ENCODE results near the gene LPCAT1. TPM values are rescaled to one million over a fixed set of nuclear protein-coding genes. Genes with fewer than 3 reads are reported as not detected.

The LPCAT1 gene
- total RNA-seq, 2 experiments from 2014 or later = 31.2 to 34.1 TPM

DNA sequence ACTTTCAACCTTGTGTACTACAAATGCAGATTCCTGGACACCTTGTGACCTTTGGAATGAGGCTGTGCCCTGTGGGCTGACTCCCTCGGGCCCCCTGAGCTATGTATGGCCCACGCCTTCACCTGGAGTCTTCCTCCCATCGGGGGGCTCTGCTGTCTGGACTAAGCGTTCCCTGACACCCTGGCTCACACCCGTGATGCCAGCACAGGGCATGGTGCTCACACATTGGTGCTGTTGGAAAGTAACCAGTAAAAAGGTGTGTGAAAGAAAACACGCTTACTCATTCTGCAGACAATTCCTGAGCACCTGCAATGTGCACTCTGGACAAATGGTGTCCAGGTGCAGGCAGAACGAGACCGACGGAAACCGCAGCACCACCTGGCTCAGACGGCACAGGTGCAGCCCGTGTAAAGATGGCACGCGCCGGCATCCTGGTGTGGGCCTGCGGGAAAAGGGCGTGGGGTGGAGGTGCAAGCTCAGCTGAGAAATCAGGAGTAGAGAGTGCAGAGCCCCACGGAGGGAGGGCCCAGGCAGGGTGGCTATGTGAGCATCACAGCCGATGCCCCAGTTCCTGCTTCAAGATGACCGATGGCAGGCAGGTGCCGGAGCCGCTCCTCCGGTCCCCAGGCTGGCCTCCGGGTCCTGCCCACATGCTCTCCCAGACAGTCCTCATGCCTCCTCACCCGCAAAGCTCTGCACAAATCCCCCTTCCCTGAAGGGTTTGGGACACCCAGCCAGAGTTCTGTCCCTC, 11.0 kb downstream of the LPCAT1 start:
- H3K4me3 Mint-ChIP-seq = no peak overlapping the region
- no peak for DNase-seq
- H3K36me3 Mint-ChIP-seq (ENCODE audit: low read depth) = peaks cover 7% of the 10 kb centered on the region
- no peak overlapping the region for H3K27ac Mint-ChIP-seq
- H3K9me3 Mint-ChIP-seq = no peaks in the 10 kb centered on the region
- CTCF ChIA-PET = no interaction called here
- intact Hi-C loops (cut with micrococcal nuclease) = no loop called here
- no peaks in the 10 kb centered on the region for H3K27me3 Mint-ChIP-seq (ENCODE audit: low read depth)
- H3K4me1 Mint-ChIP-seq (ENCODE audit: low read depth) = peaks cover 22% of the 10 kb centered on the region

DNA sequence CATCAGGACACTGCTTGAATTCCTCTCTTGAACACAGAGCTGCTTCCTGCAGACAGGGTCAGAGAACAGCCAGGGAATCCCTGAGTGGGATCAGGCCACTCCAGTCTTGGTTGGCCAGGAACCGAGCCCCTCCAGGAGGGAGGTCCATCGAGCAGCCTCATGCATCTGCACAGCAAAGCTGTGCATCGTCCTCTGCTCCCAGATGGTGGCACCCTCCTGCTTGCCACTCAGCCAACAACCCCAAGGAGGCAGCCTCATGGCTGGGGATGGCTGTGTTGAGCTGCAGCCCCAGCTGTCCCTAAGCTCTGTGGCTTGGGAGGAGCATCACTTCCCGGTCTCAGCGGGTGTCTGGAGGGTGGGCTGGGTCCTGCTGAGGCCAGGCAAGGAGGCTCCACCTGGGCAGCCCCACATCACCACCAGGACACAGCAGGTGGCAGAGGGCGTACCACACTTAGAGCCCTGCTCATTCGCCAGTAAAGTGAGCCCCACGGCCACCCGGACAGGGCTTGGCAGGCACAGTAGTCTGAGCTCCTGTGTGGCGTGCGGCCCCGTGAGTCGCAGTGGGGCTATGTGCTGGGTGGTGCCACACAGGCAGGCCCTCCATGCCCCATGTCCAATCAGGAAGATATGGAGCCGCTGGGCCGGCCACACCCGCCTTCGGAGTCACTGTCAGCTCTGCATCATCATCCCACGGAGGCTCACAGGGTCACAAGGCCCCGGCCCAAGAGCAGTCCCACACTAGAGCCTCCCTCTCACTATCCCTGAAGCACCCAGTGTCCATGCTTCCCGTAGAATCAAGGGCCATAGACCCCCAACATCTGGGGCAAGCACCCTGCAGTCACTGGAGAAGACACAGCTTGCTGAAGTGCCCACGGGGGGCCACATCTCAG, 11.9 kb downstream of the LPCAT1 start:
- Mint-ChIP-seq H3K27ac (no peak overlapping the region), H3K4me1 (ENCODE audit: low read depth) (peaks cover 18% of the 10 kb centered on the region), H3K27me3 (ENCODE audit: low read depth) (no peaks in the 10 kb centered on the region), H3K9me3 (no peaks in the 10 kb centered on the region), H3K36me3 (ENCODE audit: low read depth) (peaks cover 6% of the 10 kb centered on the region), H3K4me3 (no peak overlapping the region)
- peak; percentile 15 for DNase-seq
- CTCF ChIA-PET = no interaction called here
- intact Hi-C loops (cut with micrococcal nuclease) = no loop called here

DNA sequence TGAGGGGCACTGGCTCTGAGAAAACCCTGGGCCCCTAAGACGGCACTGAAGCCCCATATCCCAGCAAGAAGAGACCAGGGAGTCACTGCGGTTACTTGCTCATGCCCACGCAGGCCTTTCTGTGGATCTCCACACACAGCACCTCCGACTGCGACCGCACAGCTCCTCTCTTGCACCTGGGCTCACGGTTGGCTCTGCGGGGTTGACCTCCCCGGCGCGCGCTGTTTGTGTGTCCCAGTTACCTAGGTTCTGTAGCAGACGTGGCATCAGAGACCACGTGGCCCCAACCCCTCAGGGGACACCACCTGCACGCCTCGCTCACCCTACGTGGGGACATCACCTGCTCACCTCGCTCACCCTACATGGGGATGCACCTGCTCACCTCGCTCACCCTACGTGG, 12.7 kb downstream of the LPCAT1 start:
- CTCF ChIA-PET = no interaction called here
- peaks cover 6% of the 10 kb centered on the region for H3K36me3 Mint-ChIP-seq (ENCODE audit: low read depth)

DNA sequence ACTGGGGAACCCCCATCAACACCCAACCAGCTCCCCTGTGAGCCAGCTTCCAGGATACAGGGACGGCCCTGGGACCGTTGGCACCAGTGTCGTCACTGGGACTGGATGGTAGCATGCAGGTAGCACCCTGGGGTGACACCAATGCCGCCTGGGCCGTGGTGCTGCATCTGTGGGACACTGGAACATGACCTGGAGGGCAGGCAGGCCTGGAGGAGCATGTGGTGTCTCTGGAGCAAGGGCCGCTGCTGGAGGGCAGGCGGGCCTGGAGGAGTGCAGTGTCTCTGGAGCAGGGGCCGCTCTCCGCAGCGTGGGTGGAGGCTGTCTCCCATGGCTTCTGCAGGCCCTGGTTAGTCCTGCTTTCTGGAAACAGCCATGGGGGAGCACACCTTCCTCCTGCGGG, 13.1 kb downstream of the LPCAT1 start:
- intact Hi-C loops (cut with micrococcal nuclease) = no loop called here
- Mint-ChIP-seq H3K27me3 (ENCODE audit: low read depth) (no peaks in the 10 kb centered on the region), H3K27ac (no peak overlapping the region), H3K9me3 (no peaks in the 10 kb centered on the region), H3K4me3 (no peak overlapping the region), H3K36me3 (ENCODE audit: low read depth) (peaks cover 6% of the 10 kb centered on the region), H3K4me1 (ENCODE audit: low read depth) (peaks cover 11% of the 10 kb centered on the region)
- peak; percentile 3 for DNase-seq
- CTCF ChIA-PET = no interaction called here

More for the DNA sequence above, 12.7 kb downstream of the LPCAT1 start:
- Mint-ChIP-seq H3K27me3 (ENCODE audit: low read depth) (no peaks in the 10 kb centered on the region), H3K9me3 (no peaks in the 10 kb centered on the region), H3K27ac (no peak overlapping the region), H3K4me3 (no peak overlapping the region), H3K4me1 (ENCODE audit: low read depth) (peaks cover 12% of the 10 kb centered on the region)
- peak; percentile 3 for DNase-seq
- intact Hi-C loops (cut with micrococcal nuclease) = no loop called here

DNA sequence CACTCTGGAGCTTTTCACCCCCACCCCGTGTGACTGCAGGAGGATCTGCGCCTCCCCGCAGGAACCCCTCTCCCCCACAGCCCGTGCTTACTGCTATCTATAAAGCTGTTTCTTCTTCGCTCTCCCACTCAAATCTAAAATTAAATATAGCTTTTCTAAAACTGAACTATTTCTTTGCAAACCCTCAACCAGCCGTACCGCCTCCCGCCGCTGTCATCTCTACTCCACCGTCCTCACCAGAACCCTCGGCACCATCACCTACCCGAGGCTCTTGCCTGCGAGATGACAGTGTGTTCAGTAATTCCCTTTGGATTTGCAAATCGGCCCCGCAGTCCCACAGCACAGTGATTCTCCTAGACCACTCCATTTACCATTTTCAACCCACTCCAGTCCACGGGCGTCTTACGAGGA, 13.6 kb downstream of the LPCAT1 start:
- Mint-ChIP-seq H3K4me1 (ENCODE audit: low read depth) (peaks cover 14% of the 10 kb centered on the region), H3K4me3 (no peak overlapping the region), H3K27ac (no peak overlapping the region), H3K27me3 (ENCODE audit: low read depth) (no peaks in the 10 kb centered on the region), H3K9me3 (no peaks in the 10 kb centered on the region), H3K36me3 (ENCODE audit: low read depth) (peaks cover 6% of the 10 kb centered on the region)
- peak; percentile 0 for DNase-seq
- CTCF ChIA-PET = no interaction called here
- intact Hi-C loops (cut with micrococcal nuclease) = no loop called here

DNA sequence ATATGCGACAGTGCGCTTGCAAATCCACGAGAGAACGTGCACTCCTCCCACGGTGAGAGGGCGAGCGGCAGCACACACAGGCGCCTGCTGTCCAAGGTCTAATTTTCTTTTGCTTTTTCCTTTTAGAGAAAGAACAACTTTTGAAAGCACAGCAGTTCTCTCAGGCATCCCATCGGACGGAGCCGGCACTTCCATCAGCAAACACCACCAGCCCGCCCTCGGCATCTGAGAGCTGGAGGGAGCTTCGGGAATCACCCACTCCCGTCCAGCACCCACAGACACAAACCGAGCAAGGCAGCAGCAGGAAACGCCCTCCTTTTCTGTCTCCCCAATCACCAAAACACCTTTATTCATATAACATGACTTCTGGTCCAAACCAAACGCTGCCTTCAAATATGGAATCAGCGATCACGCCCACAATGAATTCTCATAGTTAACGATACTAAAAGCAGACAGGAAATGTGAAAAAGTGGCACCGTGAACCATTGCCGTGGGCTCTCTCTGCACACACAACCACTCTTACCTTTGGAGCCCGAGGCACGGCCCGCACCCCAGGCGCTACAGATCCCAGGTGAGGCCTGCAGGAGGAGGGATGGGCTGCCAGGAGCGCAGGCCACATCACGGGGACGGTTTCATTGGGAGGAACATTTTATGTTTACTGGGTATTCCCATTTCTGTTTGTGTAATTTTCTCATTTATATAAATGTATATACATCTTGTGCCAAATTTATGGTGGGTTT, 14.2 kb downstream of the LPCAT1 start:
- no peak overlapping the region for H3K4me3 Mint-ChIP-seq
- H3K36me3 Mint-ChIP-seq (ENCODE audit: low read depth) = peaks cover 6% of the 10 kb centered on the region
- intact Hi-C loops (cut with micrococcal nuclease) = no loop called here
- H3K4me1 Mint-ChIP-seq (ENCODE audit: low read depth) = peaks cover 14% of the 10 kb centered on the region
- DNase-seq = no peak
- no peaks in the 10 kb centered on the region for H3K9me3 Mint-ChIP-seq
- no peak overlapping the region for H3K27ac Mint-ChIP-seq
- no peaks in the 10 kb centered on the region for H3K27me3 Mint-ChIP-seq (ENCODE audit: low read depth)
- CTCF ChIA-PET = no interaction called here

DNA sequence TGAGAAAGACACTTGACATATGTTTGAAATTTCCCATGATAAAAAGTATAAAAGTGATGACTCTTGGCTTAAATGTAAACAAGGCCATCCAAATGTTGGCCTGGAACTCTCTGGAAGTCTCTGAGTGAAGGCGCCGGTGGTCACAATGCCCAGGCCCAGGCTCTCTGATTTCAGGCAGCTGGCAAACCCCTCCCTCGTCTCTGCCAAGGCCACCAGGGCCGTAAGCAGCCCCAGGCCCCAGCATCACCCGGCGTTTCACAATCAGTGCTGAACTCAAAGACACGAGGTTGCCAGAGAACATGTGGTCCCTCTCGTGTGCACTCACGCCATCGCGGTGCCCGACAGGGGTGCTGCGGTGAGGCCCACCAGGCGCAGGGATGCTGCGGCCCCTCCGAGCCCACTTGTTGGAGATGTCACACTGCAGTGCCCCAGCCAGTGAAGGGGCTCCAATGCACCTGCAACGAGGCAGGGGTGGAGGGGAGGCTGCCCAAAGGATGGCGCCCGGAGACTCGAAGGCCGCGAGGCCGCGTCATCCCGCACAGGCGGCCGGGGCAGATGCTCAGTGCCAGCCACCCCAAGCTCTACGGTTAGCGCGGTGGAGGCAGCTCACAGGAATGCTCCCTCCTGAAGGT, 15.0 kb downstream of the LPCAT1 start:
- H3K4me3 Mint-ChIP-seq = no peak overlapping the region
- H3K27ac Mint-ChIP-seq = no peak overlapping the region
- H3K9me3 Mint-ChIP-seq = no peaks in the 10 kb centered on the region
- H3K4me1 Mint-ChIP-seq (ENCODE audit: low read depth) = peaks cover 20% of the 10 kb centered on the region
- CTCF ChIA-PET = no interaction called here
- no peak for DNase-seq
- intact Hi-C loops (cut with micrococcal nuclease) = no loop called here
- H3K27me3 Mint-ChIP-seq (ENCODE audit: low read depth) = no peaks in the 10 kb centered on the region
- H3K36me3 Mint-ChIP-seq (ENCODE audit: low read depth) = peaks cover 6% of the 10 kb centered on the region

DNA sequence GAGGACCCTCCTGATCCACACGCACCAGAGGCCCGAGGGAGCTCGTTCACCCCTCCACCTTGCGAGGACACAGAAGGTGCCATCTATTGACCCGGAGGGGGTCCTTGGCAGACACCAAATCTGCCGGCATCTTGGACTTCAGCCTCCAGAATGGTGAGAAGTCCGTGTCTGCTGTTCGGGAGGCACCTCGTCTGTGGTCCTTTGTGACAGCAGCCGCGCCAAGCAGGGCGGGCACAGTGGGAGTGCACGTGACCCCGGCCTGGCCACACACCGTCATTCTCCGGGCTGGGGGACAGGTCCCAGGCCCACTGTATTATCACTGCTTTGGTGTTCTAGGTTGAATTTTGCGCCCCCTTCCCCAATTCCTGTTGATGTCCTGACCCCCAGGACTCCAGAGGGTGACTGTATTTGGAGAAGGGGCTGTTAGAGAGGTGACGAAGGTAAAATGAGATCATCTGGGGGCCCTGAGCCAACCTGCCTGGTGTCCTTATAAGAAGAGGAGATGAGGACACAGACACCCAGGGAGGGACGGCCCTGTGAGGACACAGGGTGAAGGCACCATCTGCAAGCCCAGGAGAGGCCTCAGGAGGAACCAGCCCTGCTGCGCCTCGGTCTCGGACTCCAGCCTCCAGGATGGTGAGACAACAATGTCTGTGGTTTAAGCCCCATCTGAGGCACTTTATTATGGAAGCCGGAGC, 15.7 kb downstream of the LPCAT1 start:
- H3K27me3 Mint-ChIP-seq (ENCODE audit: low read depth) = no peaks in the 10 kb centered on the region
- no peak overlapping the region for H3K4me3 Mint-ChIP-seq
- intact Hi-C loops (cut with micrococcal nuclease) = no loop called here
- no peak overlapping the region for H3K27ac Mint-ChIP-seq
- DNase-seq = no peak
- H3K4me1 Mint-ChIP-seq (ENCODE audit: low read depth) = peaks cover 26% of the 10 kb centered on the region
- peaks cover 6% of the 10 kb centered on the region for H3K36me3 Mint-ChIP-seq (ENCODE audit: low read depth)
- no peaks in the 10 kb centered on the region for H3K9me3 Mint-ChIP-seq
- CTCF ChIA-PET = interaction anchor here (0.6 kb wide), 1 partner anchor 135 kb away, joined by 3 read pairs; no protein-coding TSS in a partner anchor

DNA sequence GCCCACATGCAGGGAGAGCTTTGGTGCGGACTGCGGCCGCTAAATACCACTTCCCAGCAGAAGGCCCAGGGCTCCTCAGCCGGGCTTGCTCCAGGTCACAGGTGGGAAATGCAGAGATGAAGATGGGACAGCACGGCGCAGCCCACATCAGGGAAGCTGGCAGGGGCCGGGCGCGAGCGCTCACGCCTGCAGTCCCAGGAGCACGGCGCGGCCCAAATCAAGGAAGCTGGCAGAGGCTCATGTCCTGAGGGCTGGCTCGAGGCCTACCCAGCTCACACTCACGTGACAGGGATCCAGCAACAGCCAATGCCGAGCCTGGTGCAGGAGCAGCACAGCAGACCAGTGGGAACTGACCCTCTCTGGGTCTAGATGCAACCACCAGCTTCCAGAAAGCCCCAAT, 16.3 kb downstream of the LPCAT1 start:
- Mint-ChIP-seq H3K27me3 (ENCODE audit: low read depth) (no peaks in the 10 kb centered on the region), H3K4me1 (ENCODE audit: low read depth) (peaks cover 27% of the 10 kb centered on the region), H3K9me3 (no peaks in the 10 kb centered on the region), H3K4me3 (no peak overlapping the region), H3K36me3 (ENCODE audit: low read depth) (peaks cover 8% of the 10 kb centered on the region), H3K27ac (no peak overlapping the region)
- CTCF ChIA-PET = interaction anchor here (0.6 kb wide), 1 partner anchor 136 kb away, joined by 3 read pairs; no protein-coding TSS in a partner anchor
- DNase-seq = no peak
- intact Hi-C loops (cut with micrococcal nuclease) = no loop called here

DNA sequence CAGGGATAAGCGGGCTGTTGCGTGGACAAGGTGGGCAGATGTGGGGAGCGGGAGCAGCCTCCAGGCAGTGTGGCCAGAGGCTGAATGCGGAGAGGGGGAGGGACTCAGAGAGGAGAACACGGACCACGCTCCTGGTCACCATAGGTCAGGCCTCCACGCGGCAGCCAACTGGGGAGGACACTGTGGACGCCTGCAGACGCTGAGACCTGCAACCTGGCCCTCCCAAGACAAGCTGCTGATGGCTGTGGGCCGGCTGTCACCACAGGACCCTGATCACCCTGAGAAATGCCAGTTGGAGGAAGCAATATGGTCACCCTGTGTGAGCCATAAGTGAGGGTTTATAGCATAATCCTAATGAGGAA, 16.8 kb downstream of the LPCAT1 start:
- peaks cover 9% of the 10 kb centered on the region for H3K36me3 Mint-ChIP-seq (ENCODE audit: low read depth)
- no peak overlapping the region for H3K27ac Mint-ChIP-seq
- peaks cover 29% of the 10 kb centered on the region for H3K4me1 Mint-ChIP-seq (ENCODE audit: low read depth)
- no peaks in the 10 kb centered on the region for H3K9me3 Mint-ChIP-seq
- DNase-seq = no peak
- CTCF ChIA-PET = no interaction called here
- no peak overlapping the region for H3K4me3 Mint-ChIP-seq
- no peaks in the 10 kb centered on the region for H3K27me3 Mint-ChIP-seq (ENCODE audit: low read depth)
- intact Hi-C loops (cut with micrococcal nuclease) = no loop called here

DNA sequence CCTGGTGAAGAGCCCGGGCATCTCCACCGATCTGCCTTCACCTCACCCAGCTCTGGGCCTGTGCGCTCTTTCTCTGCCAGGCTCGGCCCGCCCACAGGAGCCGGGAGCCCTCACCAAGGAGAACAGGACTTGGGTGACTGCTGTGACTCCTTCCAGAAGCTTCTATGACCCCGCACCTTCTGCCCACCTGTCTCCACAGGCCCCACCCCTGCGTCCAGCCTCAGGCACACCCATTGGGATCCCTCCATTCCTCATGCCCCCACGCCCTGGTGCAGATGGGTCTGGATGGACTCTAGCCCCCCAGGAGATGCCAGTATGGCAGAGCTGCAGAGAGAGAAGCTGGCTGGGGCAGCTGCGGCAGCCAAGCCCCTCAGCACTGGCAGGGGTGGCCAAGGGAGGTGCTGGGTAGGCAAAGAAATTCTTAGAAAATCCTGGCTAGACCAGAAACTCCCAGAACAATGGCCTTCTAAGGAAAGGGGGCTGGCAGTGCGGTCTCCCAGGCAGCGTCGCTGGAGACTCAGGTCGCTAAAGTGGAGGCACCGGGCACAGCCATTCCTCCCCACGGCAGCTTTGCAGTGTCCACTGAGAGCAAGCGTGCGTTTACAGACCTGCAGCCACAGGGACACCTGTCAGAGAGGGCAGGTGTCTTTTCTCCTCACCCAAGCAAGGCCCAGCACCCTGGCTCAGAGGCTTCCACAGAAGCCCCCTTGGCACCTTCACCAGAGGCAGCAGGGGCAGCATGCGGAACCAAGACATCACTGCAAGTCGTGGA, 17.3 kb downstream of the LPCAT1 start:
- intact Hi-C loops (cut with micrococcal nuclease) = no loop called here
- Mint-ChIP-seq H3K4me3 (no peak overlapping the region), H3K9me3 (no peaks in the 10 kb centered on the region), H3K27me3 (ENCODE audit: low read depth) (no peaks in the 10 kb centered on the region), H3K27ac (no peak overlapping the region), H3K36me3 (ENCODE audit: low read depth) (peaks cover 8% of the 10 kb centered on the region), H3K4me1 (ENCODE audit: low read depth) (peaks cover 29% of the 10 kb centered on the region)
- DNase-seq = no peak
- CTCF ChIA-PET = no interaction called here
